GM12892 (cell line): ENCODE data around the gene KIAA1217.
"Not testable (repeated sequence)": the region's sequence is repeated elsewhere in the genome, so short reads cannot be mapped to it uniquely, and the experiment has no call there.

Experiments used
- DNase-seq: peaks from one replicate; pipeline ENCODE4 v3.0.0; 2011; ENCODE audit not compliant: insufficient read length
- FAIRE-seq: peaks from 2 replicates; lab custom pipeline; 2011; peaks lifted over from hg19 to GRCh38; lab: Jason Lieb, UNC
- POLR2A ChIP-seq: IDR thresholded peaks from 2 replicates; pipeline ENCODE4 v1.6.1; 2011; ENCODE audit warnings: low read depth, low read length, control low read depth
- POLR2AphosphoS5 ChIP-seq: IDR thresholded peaks from 2 replicates; pipeline ENCODE4 v1.6.1; 2011; ENCODE audit warnings: low read depth, low read length, control low read depth
- TAF1 ChIP-seq: IDR thresholded peaks from 2 replicates; pipeline ENCODE4 v1.6.1; 2011; ENCODE audit warnings: low read depth, mild to moderate bottlenecking, control low read depth, low read length, borderline replicate concordance

KIAA1217 gene

DNA sequence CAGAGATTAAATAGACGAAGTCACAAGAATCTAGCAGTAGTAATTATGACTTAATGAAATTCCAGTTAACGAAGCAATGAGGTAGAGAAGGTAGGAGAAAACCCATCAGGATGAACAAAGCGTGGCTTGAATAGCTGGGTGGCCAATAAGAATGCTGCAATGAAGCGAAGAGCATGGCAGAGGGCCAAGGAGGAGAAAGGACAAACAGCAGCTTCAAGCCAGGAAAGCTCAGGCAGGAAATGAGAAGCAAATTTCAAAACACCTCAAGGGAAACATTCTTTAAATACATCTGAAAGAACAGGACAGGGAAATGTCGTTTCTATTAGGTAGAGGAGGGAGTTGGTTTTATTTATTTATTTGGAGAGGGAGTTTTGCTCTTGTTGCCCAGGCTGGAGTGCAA is 122.5 kb downstream of the KIAA1217 start:
- FAIRE-seq (no peak), DNase-seq (no peak)
- TF ChIP-seq POLR2AphosphoS5 = no peak
- no peak for TF ChIP-seq TAF1
- no peak for TF ChIP-seq POLR2A

DNA sequence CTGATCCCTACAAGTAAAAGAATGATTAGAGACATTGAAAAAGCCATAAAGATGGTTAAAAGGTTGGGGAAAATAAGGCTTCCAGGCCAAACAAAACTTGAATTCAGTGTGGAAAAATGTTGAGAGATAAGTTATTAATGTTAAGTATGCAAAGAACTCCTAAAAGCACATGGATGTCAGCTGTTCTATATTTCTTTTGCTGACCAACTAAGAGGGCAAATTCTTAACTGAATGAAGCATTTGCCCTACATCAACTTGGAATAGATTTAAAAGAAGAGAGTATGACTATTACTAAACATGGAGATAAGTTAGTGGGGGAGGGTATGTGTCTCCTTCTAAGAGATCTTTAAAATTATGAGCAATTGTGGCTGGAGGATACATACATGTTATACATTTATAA is 124.8 kb downstream of the KIAA1217 start:
- TF ChIP-seq TAF1 (no peak), POLR2A (no peak), POLR2AphosphoS5 (no peak)
- DNase-seq = no peak
- FAIRE-seq = no peak

DNA sequence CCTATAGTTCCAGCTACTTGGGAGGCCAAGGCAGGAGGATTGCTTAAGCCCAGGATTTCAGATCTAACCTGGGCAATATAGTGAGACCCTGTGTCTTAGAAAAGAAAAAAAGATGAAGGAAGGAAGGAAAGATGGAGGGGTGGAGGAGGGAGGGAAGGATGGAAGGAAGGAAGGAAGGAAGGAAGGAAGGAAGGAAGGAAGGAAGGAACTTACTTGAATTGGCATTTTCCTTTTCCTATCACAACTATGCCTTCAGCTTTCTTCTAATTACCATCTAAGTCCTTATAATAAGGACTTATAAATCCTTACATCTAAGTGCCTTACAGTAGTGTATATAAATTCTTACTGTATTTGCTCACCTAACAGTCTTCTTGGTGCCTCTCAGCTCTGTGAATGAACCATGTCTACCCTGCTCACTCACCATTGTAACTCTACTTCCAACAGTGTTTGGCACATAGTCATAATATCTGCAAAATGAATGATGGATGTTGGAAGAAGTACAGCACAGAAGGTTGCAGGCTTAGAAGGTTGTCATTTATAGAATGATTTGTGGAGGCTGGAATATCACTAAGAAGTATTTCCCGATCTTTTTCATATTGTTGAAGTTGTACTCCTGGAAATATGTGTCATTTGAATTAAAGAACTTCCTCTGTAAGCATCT is 125.5 kb downstream of the KIAA1217 start:
- TF ChIP-seq POLR2AphosphoS5 (no peak), TAF1 (no peak), POLR2A (no peak)
- FAIRE-seq (no peak), DNase-seq (no peak)

DNA sequence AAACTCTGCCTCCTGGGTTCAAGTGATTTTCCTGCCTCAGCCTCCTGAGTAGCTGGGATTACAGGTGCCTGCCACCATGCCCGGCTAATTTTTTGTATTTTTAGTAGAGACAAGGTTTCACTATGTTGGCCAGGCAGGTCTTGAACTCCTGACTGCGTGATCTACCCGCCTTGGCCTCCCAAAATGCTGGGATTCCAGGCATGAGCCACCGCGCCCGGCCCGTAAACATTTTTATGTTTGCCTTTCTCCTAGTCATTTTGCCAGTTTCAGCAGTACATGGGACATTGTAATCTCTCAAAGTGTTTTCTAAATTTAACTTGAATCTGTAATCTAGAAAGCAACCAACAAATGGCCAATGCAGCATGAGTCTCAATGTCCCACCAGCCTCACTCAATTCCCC is 128.8 kb downstream of the KIAA1217 start:
- FAIRE-seq, DNase-seq: not testable (repeated sequence)

DNA sequence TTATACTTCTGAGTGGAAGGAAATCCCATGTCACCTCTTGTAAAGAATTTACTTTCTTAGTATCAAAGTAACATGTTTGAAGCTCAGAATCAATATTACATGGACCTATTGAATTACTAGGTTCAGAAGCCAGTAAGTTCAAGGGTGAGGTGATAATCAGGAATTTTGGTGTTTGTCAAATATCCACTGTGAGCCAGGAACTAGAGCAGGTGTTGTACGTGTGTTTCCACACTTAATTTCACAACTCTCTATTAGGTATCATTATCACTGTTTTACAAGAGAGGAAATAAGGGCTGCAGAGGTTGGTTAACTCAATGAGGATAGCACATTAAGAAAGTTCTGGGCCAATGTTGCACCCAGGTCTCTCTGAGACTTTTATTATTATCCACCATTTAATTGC is 130.4 kb downstream of the KIAA1217 start:
- DNase-seq (no peak), FAIRE-seq (no peak)
- TF ChIP-seq POLR2AphosphoS5 (no peak), TAF1 (no peak), POLR2A (no peak)

DNA sequence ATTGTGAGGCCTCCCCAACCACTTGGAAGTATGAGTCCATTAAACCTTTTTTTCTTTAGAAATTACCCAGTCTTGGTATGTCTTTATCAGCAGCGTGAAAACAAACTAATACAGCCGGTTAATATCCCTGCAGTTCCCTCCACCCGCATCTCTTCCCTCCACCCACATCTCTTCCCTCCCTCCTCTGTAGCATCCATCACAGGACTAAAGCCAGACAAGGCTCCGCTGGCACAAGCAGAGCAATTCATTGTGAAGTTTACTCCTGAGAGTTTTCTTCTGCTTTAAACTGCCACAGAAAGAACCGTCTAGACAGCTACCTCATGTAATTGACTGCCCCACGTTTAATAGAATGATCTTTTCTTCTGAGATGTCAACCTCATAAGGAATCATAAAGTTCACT is 131.5 kb downstream of the KIAA1217 start:
- FAIRE-seq (no peak), DNase-seq (no peak)
- no peak for TF ChIP-seq POLR2A

DNA sequence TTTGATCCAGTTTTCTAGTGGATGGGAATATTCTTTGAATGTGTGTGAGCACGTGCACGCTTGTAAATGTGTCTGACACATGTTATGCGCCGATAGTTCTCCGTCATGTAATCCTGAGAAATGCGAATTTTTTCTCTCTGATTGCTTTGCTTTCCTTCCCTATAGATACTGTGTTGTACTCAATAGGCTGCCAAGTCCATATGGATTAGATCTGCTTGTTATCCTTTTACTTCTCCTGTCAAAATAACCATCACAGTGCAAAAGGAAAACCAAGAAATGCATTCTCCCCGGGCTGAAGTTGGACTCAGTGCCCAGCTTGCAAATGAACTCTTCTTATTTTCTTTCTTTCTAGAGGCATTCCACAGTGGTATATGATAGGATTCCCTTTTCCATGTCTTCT is 131.9 kb downstream of the KIAA1217 start:
- FAIRE-seq = peak; percentile 48
- no peak for TF ChIP-seq TAF1
- no peak for TF ChIP-seq POLR2A
- no peak for TF ChIP-seq POLR2AphosphoS5

DNA sequence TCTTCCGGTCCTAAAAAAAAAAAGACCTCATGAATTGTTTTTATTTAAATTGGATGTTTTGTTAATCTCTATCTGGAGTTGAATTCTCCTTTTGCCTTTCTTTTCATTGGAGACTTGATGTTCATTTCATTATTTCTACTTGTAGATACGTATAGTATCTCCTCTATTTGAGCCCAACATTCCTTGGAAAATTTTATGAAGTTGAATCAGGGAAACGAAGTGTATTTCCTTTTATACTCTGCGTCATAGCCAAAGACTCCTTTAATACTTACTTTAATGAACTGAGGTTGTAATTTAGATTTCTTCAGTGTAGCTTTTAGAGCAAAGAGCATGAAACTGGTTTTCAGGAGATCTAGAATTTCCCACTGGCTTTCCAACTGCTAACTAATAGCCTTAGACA is 132.4 kb downstream of the KIAA1217 start:
- TF ChIP-seq POLR2A = no peak
- no peak for TF ChIP-seq POLR2AphosphoS5
- TF ChIP-seq TAF1 = no peak
- FAIRE-seq (no peak), DNase-seq (no peak)

More for the DNA sequence above, 131.9 kb downstream of the KIAA1217 start:
- no peak for DNase-seq

DNA sequence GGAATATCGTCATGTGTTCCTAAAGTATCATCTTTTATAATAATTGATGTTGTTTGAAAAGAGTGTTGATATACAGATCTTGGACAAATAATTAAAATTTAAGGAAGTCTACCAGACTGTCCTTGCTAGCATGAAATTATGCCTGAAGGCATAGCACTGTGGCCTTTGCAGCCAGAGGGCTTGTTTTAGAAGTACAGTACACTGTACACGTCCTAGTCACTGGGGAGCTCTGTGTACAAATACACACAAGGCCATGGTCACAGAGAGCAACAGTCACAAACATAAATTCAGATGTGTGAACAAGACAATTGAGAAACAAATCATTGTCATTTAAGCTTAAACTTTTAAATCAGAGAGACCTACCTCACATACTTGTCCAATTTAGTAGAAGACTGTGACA is 133.0 kb downstream of the KIAA1217 start:
- TF ChIP-seq POLR2AphosphoS5 (no peak), TAF1 (no peak), POLR2A (no peak)
- DNase-seq (no peak), FAIRE-seq (no peak)

DNA sequence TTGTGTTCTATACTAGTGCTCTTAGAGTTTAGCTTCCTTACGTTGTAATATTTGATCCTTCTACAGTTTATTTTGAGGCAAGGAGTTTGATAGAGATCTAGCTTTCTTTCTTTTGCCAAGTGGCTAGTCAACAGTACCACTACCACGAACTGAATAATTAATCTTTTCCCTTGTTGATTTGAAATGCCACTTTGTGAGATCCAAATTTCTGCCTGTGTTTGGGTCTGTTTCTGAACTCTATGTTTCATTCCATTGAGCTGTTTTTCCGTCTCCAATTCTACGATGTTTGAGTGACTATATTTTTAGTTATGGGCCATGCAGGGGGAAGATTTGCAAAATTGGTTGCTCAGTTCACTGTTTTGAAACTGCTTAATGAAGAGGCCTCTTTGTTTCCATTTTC is 134.7 kb downstream of the KIAA1217 start:
- DNase-seq (no peak), FAIRE-seq (peak; percentile 46)
- TF ChIP-seq POLR2A = no peak
- no peak for TF ChIP-seq TAF1
- no peak for TF ChIP-seq POLR2AphosphoS5

DNA sequence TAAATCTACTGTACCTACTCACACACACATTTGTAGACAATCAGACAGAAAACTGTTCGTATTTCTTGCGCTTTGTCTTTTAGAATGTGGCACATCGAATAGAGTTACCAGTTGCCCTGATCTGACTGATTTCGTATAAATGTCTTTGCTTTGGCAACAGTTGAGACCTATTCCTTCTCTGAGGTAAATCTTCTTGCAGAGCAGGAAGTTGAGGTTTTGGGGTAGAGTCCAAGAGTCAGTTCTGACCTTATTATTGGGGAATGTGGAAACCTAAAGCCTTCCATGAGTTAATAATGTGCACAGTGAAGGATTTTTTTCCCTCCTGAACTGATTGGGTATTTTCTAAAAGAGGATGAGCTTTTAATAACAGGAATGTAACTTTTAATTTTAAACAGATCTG is 135.3 kb downstream of the KIAA1217 start:
- no peak for DNase-seq
- TF ChIP-seq POLR2A (no peak), POLR2AphosphoS5 (no peak), TAF1 (no peak)
- FAIRE-seq = peak; percentile 27

DNA sequence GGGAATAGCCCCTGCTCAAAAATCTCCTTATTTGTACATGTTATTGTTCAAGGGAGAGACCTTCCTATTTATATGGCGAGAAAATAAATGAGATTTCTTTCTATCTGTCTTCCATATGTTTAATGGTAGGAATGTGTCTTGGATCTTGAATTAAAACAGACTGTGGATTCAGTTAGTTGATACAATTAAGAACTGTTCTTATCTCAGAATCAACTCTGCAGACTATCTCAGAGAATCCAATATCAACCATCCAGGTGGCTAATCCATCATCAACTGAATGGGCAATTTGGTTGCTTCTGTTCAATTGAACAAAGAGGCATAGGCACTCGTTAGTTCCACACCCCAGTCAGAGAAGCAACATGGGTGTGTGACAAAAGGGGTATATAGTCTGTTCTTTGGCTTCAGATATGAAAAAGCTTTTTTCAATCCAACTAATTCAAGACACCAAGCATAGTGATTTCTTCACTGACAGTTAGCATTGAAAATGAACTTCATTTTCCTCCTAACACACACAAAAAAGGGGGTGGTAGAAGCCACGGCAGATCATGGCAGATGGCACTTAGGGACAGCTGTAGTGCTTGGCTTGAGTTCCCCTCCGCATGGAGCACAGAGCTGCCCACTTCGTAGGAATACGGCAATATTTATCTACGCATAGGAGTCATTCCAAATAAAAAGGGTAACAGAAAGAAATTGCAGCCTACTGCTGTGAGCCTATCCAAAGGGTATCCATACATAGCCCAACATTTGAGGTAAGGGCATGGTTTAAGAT is 135.9 kb downstream of the KIAA1217 start:
- TF ChIP-seq TAF1 = no peak
- no peak for TF ChIP-seq POLR2A
- TF ChIP-seq POLR2AphosphoS5 = no peak
- no peak for FAIRE-seq
- no peak for DNase-seq
